ENCODE measurements around the gene SNRPA1.

The SNRPA1 gene

GRCh38 chr15:101306341-101307047 lies 11.4 kb upstream of the SNRPA1 start:
- TF ChIP-seq CTCF (conservative IDR thresholded peaks at IDR 0.05; ENCODE audit: low read length) = no peak
- H3K4me3 ChIP-seq (ENCODE audit: low read length) = no peak overlapping the region
- DNase-seq (ENCODE audit: low read depth) = no peak

- H3K4me3 ChIP-seq (ENCODE audit: low read length) = no peak overlapping the region
- TF ChIP-seq CTCF (conservative IDR thresholded peaks at IDR 0.05; ENCODE audit: low read length) = no peak
- no peak for DNase-seq (ENCODE audit: low read depth)
These were observed 10.8 kb upstream of the SNRPA1 start for GRCh38 chr15:101305820-101306255.

GRCh38 chr15:101303408-101303807 lies 8.4 kb upstream of the SNRPA1 start:
- H3K4me3 ChIP-seq (ENCODE audit: low read length) = no peak overlapping the region
- DNase-seq (ENCODE audit: low read depth) = no peak
- TF ChIP-seq CTCF (conservative IDR thresholded peaks at IDR 0.05; ENCODE audit: low read length) = no peak

- TF ChIP-seq CTCF (conservative IDR thresholded peaks at IDR 0.05; ENCODE audit: low read length) = no peak
- no peak for DNase-seq (ENCODE audit: low read depth)
- peak overlapping the region; percentile 92; the same call in 1 of the 2 replicates for H3K4me3 ChIP-seq (ENCODE audit: low read length)
These were observed 1.7 kb upstream of the SNRPA1 start for GRCh38 chr15:101296418-101297405.

- no peak for TF ChIP-seq CTCF (conservative IDR thresholded peaks at IDR 0.05; ENCODE audit: low read length)
- peak overlapping the region; percentile 92 for H3K4me3 ChIP-seq (ENCODE audit: low read length)
- no peak for DNase-seq (ENCODE audit: low read depth)
These were observed 636 bp upstream of the SNRPA1 start for GRCh38 chr15:101295607-101296161.

- no peak for DNase-seq (ENCODE audit: low read depth)
- no peak for TF ChIP-seq CTCF (conservative IDR thresholded peaks at IDR 0.05; ENCODE audit: low read length)
These were observed 1.9 kb downstream of the SNRPA1 start for GRCh38 chr15:101293122-101293521.

More at GRCh38 chr15:101293122-101293521, 1.9 kb downstream of the SNRPA1 start:
- H3K4me3 ChIP-seq (ENCODE audit: low read length) = peak overlapping the region; percentile 92
